ENCODE measurements around the gene MPPED2.

Gene MPPED2

DNA sequence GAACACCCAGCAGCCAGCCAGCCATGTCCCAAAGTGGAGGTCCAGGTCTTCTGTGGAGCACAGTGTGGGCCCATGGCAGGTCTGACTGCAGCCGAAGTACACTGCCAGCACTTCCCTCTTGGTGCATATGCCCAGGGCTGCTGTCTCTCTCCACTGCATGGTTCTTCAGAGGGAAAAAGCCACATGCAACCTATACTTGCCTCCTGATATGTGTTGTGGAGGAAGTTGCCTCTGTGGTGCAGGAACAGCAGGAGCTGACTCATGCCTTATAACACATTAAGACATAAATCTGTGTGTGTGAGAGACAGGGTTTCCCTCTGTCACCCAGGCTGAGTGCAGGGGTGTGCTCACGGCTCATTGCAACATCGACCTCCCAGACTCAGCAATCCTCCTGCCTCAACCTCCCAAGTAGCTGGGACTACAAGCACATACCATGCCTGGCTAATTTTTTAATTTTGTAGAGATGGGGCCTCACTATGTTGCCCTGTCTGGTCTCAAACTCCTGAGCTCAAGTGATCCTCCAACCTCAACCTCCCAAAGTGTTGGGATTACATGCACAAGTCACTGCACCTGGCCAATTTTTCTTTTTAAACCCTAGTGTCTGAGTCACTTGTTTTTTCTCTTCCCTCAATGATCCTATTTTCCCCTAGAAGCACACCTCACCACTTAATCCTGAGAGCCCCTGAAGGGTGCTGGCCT is 98.8 kb downstream of the MPPED2 start:
- no peak for DNase-seq (ENCODE audit: low read depth)

DNA sequence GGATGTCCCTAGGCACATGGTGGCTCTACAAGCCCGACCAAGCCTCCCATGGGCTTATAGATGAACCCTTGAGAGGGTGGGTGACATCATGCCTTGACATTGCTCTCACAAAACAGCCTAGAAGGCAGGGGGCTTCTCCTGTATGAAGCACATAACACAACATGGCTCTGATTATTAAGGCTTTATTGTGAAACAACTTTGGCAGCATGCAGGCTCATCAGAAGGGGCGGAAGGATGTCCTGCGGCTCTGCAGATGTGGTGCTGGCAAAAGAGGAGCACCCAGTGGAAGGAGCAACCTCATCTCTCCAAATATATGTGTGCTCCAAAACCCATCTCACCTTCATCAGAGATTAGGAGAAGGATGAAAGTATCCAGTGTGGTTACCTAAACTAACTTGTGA is 100.4 kb downstream of the MPPED2 start:
- no peak for DNase-seq (ENCODE audit: low read depth)

DNA sequence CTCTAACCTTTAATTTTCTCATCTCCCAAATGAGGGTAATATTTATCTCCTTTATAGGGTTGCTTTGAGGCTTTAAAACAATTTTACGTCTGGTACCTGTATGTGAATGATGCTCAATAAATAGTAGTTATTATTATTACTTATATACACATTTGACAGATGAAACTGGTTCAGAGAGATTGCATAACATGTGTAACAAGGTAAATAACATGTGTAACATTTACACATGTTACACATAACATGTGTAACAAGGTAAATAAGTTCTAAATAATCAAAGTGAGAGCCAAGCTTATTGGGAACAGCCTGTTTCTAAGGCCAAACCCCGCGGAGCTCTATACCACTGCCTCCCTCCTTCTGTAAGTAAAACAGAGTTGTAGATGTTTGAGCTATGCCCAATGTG is 100.9 kb downstream of the MPPED2 start:
- DNase-seq (ENCODE audit: low read depth), result no peak

DNA sequence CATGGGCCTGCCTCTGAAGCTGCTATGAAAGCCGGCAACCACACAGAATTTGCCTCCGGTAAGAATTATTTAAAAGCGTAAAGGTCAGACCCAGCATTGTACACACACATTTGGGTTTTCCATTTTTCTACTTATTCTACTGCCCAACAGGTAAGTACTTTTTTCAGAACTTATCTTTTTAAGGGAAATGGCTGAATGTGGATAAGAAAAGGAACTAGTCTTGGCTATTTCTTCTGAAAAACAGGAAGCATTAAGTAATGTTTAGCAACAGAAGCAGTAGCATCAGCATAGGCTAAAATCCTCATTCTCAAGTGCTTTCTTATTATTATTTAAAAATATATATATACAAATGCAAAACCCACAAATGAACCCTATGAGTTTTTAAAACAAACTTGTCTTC is 103.1 kb downstream of the MPPED2 start:
- DNase-seq (ENCODE audit: low read depth), result no peak

DNA sequence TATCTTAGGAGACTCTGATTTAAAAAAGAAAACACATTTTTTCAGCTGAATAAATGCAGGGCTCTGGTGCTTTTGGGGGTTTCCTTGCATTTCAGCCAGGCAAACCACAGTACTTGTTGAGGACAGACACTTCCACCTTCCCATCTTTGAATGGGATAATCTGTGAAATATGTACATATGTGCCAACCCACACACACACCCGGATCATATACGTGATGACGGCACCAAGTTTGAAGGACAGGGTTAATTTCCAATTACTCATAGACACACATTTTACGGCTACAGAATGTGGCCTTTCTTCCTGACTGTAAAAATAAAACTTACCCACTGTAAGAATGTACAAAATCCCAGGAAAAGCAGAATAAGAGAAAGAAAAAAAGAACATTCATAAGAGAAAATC is 104.4 kb downstream of the MPPED2 start:
- DNase-seq (ENCODE audit: low read depth), result no peak

DNA sequence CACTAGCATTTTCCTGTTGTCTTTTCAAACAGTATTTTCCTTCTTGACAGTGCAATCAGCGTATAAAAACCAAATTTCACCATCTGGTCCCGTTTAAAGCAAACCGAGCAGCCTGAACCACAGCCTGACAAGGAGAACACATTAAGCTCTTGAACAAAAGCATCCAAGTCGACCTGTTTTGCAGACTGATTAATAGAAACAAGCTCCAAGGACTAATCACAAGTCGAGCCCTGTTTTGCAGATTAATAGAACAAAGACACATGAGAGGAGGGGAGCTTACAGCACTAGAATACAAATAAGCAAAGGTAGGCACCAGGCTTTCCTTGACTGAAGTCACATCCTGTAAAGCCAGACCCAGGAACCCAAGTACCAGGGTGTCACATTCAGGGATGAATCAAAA is 104.8 kb downstream of the MPPED2 start:
- no peak for DNase-seq (ENCODE audit: low read depth)

DNA sequence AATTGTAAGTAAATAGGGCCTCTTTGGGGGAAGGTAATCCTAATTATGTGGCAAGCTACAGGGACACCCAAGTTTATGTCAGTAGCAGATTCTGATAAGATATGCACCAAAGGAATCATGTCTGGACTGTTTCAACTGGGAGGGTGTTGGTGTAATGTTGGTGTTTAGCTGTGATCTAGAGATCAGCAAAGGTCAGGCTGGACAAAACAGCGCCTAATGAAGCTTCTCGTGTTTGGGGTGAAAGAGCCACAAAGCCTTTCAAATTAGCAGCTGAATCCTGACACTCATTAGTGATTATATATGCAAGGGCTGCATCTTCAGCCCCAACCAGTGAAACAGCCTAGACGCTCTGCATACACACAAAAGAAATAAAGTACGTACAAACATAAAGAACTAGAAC is 106.3 kb downstream of the MPPED2 start:
- DNase-seq (ENCODE audit: low read depth), result no peak

DNA sequence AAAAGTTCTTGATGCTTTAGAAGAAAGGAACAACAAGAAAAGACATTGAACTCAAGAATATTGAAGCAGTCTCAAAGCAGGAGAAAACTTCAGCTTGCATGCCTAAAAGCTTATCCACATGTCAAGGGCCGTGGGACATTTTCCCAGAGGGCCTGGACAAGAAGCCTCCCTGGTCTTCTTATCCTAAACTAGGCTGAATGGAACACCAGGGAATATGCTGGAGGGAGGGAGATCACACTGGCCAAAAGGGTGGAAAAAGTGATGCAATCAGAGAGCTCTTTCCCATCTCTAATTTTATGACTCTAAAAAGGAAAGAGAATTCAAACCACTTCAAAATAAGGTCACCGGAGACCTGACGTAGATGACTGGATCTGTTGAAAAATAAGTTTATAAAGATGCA is 107.2 kb downstream of the MPPED2 start:
- DNase-seq (ENCODE audit: low read depth), result no peak

DNA sequence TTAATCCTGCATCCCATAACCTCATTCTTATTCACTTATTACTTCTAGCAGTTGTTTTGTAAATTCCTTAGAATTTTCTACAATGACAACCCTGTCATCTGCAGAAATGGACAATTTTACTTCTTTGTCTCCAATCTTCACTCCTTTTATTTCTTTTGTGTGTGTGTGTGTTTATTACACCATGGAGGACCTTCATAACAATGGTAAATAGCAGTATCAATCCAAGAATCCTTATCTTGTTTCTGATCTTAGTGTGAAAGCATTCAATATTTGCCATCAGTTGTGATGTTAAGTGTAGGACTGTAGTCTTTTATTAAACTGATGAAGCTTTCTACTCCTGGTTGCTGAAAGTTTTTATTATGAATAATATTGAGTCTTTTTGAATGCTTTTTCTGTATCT is 109.1 kb downstream of the MPPED2 start:
- no peak for DNase-seq (ENCODE audit: low read depth)

DNA sequence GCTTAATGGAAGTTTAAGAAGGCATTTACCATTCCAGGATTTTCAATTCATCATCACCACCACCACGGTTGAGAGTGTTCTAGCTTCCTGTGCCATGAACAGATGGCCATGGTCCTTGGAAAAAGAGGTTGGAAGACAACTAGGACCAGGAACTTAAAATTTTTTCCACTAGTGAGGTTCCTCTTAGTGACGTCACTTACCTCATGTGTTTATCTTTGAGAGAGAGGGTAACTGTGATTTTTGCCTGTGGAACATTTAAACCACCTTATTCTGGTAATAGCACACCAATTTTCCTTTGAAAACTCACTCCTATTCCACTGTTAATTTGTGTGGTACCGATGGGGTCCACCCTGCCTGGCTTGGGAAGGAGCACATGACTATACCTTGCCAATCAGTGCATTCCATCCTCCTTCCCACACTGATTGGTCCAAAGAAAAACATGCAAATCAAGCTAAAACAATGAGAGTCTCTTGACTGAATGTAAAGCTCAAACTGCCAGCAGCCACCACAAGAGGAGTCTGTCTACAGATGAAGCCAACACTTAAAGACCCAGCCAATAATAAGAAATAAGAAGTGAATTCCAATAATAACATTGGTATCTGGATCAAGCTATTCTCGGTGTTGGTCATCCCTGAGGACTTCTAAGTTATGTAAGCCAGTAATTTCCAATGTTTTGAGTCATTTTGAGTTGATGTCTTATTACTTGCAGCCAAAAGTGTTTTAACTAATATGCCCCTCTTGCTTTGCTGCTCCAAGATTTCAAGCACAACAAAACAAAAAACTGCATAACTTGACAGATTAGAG is 111.8 kb downstream of the MPPED2 start:
- DNase-seq (ENCODE audit: low read depth), result no peak

DNA sequence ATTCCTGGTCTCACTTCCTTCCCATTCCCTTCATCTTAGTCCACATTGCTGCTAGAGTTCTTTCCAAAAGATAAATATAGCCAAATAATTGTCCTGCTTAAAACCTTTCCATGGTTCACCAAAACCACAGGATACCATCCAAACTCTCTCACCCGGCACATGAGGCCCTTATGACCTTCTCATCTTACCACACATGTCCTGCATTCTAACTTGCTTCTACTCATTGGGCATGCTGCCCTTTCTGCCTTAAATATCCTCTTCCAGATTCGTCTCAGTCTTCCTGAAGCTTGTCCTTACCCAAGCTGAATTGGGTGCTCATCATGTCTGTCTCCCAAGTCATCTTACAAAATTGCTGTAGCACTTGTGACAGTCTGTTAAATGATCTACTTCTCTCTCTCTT is 114.9 kb downstream of the MPPED2 start:
- DNase-seq (ENCODE audit: low read depth), result no peak

DNA sequence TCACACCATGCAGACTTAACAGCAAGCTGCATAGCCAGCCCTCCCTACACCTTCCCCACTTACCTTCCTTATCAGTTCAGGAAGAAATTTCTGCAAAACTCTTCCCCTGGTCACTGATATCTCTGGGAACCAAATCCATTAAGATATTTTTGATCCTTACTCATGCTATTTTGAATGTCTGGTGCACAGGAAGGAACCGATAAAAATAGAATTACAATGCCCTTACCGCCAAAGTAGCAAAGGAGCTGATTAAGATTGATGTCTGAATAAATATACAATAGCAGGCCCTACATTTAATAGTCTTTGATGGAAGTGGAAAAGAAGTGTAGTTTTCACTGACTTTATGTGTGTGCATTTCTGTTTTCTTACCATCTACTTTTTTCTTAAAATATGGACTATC is 117.3 kb downstream of the MPPED2 start:
- no peak for DNase-seq (ENCODE audit: low read depth)

DNA sequence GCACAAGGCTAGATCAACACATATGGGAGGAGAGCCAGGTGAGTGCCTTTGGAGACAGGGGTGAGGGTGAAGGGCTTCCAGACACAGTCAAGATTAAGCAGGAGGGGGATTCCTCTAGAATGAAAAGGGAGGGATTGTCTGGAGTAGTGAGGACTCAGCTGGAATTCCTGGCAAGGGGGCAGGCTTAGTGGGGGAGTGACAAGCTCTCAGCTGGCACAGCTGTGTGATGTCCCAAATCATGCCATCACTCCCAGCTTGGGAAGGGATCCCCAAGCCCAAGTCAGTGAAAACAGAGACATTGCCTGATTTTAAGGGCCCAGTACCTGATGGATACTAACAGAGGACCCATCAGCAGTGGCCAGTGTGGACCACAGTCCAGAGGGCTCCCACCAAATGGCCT is 119.0 kb downstream of the MPPED2 start:
- DNase-seq (ENCODE audit: low read depth), result no peak

DNA sequence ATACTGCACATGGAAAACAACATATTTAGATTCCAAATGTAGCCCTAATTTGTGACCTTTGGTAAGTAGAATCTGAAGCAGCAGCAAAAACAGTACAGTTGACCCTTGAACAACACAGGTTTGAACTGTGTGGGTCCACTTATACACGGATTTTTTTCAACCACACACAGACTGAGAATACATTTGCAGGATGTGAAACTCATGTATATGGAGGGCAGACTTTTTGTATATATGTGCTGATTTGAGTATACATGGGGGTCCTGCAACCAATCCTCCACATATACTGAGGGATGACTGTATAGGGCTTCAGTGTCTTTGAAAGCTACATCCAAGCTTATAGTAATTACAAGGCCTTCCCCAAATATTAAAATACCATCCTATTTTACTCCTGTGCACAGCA is 120.5 kb downstream of the MPPED2 start:
- no peak for DNase-seq (ENCODE audit: low read depth)

DNA sequence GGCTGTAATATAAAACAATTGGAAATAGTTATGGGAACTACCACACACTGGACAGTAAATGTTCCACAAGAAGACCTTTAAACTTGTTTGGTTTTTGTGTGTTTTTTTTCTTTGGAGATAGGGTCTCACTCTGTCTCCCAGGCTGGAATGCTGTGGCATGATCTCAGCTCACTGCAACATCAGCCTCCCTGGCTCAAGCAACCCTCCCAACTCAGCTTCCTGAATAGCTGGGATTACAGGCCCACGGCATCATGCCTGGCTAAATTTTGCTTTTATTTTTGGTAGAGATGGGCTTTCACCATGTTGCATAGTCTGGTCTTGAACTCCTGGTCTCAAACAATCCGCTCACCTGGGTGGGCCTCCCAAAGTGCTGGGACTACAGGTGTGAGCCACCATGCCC is 121.0 kb downstream of the MPPED2 start:
- DNase-seq (ENCODE audit: low read depth), result no peak

DNA sequence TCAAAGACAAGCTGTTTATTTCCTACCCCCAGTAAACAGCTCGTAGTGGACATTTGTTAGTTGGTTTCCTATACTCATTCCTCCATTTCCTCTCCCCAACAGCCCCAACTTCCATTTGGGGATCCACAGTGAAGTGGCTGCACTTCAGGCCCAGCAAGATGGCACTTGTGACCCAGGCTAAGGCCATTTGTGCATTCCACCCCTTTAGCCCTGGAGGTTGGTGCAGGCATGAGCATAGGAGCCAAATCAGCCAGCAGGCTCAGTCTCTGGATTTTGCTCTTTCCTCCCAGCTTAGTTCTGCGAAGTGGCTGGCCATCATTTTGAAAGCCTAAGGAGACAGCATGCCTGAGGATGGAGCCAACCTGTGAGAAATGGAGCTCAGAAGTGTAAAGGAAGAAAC is 122.9 kb downstream of the MPPED2 start:
- DNase-seq (ENCODE audit: low read depth), result no peak

DNA sequence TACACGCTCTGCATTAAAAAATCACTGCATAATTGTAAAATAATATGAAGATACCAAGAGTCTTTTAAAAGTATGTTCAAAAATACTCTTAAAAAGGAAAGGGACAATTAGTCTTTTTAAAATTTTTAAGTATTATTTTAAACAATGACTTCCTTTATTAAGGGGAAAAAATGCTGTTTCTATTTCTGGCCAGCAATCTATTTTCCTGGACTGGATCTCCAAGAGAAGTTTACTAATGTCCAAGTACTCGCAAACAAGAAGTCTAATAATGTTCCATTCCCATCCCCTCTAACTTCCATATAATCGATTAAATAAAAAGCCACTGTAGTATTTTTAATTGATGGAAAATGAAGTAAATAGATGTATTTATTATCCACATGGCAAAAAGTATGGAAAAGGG is 123.7 kb downstream of the MPPED2 start:
- DNase-seq (ENCODE audit: low read depth), result no peak

DNA sequence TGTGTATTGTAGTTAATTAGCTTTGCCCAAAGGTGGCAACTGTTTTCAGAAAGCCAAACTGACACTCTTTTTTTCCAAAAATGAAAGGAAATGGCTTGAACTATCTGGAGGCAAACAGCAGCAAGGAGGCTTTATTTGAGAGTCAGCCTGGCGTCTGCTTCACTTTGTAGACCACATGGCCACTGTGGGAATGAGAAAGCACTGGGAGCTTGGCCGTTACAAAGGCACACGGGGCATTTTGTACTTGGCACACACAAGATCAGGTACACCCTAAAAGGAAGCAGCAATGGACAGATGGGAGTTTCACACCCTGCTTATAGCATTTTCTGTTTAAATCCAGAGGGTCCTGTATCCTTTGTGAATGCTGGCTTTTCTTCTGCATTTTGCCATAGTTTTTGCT is 126.3 kb downstream of the MPPED2 start:
- no peak for DNase-seq (ENCODE audit: low read depth)

DNA sequence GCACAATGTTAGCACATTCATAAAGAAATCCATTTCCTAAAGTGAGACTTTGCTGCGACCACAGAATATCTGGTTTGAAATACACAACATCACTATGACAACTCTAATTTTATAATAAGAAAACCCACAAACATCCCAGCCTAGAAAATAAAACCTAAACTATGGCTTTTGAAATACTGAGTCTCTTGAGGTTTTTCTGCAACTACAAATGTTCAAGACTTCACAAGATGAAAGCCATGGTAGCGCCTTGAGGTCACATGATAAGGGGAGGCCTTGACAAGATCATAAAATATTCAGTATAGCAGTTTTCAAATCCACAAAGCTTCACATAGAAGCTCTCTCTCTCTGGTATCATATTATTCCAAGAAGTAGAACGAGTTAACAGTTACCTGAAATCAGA is 126.8 kb downstream of the MPPED2 start:
- DNase-seq (ENCODE audit: low read depth), result no peak

DNA sequence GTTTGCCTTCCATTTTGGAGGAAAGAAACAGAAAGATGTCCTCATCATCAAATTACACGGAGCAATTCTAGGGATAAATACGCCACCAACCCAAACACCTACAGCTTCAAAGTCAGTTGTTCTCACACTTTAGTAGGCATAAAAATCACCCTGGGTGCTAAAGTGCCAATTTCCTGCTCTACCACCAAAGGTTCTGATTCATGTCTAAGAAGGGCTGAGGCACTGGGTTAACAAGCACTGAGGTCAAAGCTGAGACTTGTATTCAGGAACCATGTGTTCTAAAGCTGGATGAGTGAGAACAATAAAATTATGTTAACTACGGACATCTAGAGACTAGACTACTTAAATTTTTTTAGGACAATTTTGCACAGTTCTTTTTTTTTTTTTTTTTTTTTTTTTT is 127.6 kb downstream of the MPPED2 start:
- no peak for DNase-seq (ENCODE audit: low read depth)

DNA sequence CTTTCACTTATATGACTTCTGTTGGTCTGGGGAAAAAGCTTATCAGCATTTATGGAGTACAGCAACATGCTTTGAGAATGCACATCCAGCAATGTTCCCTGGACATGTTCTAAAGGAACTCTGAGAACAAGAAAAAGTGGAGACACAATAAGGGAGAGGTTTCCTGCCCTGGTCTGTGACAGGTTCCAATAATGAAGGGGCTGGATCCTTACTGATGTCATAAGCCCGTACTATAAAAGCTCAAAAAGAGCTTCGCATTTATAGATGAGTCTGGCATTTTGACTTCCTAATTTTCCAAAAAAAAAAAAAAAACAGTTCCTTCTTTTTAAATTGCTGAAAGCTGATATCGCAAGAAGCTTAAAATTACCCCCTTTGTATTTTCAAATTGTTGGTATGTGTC is 129.1 kb downstream of the MPPED2 start:
- DNase-seq (ENCODE audit: low read depth), result no peak

DNA sequence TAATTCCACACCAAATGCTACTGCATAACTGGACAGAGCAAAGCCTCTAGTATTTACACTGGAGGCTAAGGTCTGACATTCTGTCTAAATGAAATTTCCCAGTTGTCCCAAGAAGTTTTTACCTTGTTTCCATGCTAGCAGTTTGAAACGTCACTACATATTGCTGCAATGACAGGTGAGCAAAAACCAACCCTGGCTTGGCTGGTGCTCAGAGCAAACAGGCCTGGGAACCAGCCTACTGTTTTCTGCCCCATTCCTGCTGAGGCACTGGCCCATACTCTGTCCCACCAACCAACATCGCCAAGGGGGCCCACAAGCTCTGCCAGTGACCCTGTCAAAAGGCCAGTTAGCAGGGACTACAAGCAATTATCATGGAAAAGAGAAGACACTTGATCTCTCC is 131.1 kb downstream of the MPPED2 start:
- no peak for DNase-seq (ENCODE audit: low read depth)

DNA sequence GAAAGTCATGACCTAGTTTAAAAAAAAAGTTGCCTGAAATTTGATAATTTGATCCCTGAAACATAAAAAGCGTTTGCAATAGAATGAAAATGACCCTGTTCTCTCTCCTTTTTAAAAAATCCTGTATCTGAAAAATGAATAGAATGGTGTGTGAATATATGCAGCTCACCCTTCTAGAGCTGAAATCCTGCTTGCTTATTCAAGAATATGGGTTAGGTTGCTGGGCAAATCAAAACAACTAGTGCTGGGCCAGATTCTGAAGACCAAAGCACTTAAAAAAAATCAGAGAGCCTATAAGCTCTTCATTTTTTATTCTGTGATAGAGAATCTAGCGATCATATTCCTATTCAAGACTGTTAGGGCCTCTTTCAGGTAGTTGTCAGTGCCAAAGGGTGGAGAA is 131.6 kb downstream of the MPPED2 start:
- DNase-seq (ENCODE audit: low read depth), result no peak

DNA sequence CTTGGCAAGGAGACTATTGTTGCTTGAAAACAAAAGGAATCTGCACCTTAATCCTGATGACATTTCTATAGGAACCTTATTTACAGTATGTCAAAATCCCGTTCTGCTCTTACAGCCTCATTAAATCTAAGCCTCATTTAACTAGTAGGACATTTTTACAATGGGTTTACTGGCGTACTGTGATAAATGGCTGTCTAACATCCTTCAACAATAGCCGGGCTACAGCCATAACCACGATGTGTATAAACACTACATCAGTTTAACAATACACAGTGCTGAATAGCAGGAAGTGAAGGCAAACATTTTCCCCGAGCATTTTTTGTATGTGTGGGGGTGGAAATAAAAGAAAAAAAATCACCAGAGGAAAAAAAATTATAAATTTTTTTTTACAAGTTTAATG is 132.0 kb downstream of the MPPED2 start:
- no peak for DNase-seq (ENCODE audit: low read depth)

All from activated T-cell treated with anti-CD3 and anti-CD28 coated beads for 48 hours (primary cell).